Effector CD4-positive, alpha-beta T cell (primary cell): ENCODE data around the gene DPP9.
"Not testable (repeated sequence)": the region's sequence is repeated elsewhere in the genome, so short reads cannot be mapped to it uniquely, and the experiment has no call there.

ENCODE experiments used
- DNase-seq: peaks from one replicate; pipeline ENCODE4 v3.0.0-alpha.2; 2020
- total RNA-seq: gene quantifications from one replicate; lab custom pipeline; 2026; lab: John Stamatoyannopoulos, UW

Gene DPP9
- 89.9 reads per million, percentile 80 among the genes with 10 or more reads in this experiment for total RNA-seq

GRCh38 chr19:4723595-4724514 is at the start of gene DPP9:
Gene DPP9 (minus strand): TSS chr19:4723842. CDS start chr19:4719906, 3,936 bp downstream.
- DNase-seq = peak; percentile 96

DNA sequence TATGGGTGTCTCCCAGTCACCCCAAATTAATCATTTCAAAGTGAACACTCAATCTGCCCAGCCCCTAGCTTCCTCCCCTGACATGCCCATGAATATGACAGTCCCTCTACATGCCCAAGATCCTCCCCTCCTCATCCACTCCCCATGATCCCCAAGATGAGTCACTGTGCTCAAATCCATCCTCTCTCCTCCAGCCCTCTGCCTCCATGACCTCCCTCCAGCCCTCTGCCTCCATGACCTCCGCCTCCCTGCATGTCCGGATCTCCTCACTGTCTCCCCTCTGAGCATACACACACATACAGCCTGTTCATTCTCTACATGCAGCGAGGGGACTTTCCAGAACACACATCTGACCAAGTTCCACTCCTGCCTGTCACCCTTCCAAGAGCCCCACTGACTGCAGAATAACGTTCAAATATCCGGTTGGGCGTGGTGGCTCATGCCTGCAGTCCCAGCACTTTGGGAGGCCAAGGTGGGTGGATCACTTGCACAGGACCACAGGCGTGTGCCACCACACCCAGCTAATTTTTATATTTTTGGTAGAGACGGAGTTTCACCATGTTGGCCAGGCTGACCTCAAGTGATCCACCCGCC is 49.5 kb upstream of the DPP9 start:
- DNase-seq = no peak

- DNase-seq = no peak
Observed at GRCh38 chr19:4772566-4772965, 48.9 kb upstream of the DPP9 start.

DNA sequence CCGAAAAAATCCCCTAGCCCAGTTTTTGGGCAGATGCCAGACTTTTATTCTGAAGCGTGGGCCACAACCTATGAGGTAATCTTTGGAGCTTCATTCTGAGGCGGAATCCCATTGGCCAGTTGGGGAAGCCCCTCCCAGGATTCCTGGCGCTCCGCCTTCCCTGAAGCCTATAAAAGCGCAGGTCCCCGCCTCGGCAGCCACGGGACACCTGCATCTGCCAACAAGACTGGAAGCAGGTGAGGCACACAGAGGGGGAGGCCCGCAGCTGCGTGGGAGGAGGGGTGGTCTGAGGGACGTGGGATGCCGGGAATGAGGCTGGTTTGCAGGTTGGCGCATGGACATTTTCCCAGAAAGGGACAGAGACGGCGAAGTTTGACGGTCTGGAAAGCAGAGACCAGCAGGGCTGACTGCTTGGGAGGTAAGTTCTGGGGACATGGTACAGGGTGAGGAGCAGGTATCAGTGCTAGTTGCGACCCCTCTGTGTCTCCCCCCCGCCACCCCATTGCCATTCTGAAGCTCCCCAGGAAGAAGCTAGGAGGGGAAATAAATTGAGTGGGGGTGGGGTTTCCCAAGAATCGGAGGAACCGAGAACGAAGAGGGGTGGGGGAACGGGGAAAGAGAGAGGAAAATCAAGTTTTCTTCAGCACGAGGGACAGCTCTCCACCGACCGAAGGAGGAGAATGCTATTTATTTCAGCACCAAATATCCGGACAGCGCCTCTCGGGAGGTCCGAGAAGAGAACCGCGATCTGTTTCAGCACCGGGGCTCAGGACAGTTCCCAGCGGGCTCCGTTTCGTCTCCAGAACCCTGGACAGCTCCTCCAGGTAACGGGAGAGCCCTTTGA is 45.5 kb upstream of the DPP9 start:
- DNase-seq = peak; percentile 77

GRCh38 chr19:4764393-4764660 is 40.7 kb upstream of the DPP9 start:
- DNase-seq = no peak

DNA sequence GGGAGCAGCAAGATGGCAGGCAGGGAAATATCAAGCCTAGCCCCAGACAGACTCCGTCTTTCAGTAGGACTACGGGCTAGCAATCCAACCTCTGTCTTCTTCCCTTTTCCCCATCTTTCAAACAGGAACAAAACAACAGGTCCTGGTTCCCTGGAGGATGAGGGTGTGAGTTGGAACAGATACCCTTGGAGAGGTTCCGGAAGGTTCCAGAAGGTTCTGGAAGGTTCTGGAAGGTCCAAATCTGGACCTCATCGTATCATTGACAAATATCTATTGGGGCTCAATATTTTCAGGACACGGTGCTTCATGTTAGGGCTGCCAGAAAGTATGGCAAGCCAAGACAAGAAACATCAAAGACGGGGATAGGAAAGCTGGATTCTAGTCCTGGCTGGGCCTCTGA is 39.4 kb upstream of the DPP9 start:
- no peak for DNase-seq

DNA sequence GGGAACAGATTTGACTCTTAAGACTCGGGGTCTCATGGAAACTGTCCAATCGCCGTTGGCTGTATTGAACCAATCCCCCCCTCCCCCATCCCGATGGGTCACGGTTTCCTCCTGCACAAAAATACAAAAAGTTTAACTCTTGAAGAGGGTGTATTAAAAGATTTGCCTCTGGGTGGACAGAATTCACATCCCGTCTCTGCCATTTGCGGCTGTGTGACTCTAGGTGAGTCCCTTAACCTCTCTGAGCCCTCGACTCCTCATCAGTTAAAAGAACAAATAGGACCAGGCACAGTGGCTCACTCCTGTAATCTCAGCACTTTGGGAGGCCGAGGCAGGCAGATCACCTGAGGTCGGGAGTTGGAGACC is 36.6 kb upstream of the DPP9 start:
- no peak for DNase-seq

- DNase-seq = peak; percentile 22
Observed at GRCh38 chr19:4759388-4760284, 36.0 kb upstream of the DPP9 start.

DNA sequence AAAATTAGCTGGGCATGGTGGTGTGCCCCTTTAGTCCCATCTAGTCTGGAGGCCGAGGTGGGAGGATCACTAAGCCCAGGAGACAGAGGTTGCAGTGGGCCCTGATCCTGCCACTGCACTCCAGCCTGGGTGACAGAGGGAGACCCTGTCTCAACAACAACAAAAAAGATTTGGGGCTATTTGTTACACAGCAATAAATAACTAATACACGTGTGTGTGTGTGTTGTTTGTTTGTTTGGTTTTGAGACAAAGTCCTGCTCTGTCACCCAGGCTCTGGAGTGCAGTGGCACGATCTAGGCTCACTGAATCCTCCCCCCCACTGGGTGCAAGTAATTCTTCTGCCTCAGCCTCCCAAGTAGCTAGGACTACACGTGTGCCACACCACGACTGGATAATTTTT is 35.0 kb upstream of the DPP9 start:
- no peak for DNase-seq

DNA sequence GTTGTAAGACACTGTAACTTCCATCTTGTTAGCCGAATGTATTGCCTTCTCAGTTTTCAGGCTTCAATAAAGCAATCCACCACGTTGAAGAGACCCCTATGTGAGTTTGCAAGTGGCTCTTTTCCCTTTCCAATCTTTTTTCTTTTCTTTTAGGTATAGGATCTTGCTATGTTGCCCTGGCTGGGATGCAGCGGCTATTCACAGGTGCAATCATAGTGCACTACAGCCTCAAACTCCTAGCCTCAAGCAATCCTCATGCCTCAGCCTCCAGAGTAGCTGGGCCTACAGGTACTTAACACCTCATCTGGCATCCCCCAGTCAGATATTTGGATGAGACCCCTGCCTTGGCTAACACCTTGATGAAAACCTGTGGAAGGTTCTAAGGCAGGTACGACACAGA is 34.4 kb upstream of the DPP9 start:
- DNase-seq = no peak

DNA sequence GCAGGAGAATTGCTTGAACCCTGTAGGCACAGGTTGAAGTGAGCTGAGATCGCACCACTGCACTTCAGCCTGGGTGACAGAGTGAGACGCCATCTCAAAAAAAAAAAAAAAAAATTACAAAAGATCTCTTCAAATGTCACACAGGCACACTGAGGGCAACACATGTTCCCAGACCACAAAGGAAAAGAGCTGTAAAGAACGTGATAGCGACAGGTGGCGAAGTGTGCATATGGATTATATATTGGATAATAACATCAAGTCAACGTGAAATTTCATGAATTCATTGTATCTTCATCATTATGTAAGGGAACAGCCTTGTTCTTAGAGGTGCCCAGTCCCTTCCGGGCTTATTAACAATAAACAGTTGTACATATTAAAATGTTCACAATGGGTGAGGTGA is 31.8 kb upstream of the DPP9 start:
- DNase-seq = no peak

DNA sequence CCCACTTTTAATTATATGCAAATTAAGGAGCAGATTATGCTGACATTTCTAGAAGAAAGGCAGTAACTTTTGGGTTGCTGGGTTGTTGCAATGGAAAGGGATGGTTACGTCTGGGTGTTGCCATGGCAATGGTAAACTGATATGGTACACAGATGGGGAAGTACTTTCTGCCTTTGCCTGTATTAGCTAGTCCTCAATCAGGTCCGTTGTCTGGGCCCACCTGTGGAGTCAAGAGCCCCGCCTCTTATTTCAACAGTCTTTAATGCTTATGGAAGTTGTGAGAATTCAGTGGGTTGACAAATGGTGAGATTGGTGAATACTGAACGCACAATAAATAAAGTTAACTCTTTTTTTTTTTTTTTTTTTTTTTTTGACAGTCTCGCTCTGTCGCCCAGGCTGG is 30.6 kb upstream of the DPP9 start:
- DNase-seq = no peak

DNA sequence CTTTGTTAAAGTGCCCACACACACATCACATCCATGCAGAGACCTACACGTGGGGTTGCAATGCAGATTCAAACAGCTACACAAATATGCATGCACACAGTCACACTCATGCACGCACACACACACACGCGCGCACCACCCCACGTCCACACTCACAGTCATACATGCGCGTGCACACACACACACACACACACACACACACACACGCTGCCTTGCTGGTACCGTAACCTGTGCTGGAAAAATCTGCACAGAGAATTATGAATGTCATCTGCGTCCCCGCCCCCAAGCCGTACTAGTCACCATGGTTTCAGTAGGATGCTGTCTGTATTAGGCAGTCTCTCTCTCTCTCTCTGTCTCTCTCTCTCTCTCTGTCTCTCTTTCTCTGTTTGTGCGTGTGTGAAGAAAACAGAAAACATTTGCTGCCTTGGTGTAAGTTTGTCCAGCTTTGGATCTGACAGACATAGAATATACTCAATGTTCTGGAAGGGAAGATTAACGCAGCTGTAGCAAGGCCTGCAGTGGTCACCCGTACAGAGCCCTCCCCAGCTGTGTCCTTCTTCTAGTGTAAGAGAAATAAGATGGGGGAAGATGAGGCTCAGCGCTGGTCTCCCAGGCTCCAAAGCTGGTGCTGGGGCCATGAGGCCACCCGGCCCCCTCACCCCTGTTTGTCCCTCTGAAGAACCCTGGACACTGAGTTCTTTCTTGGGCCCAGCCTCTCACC is 26.4 kb upstream of the DPP9 start:
- no peak for DNase-seq

DNA sequence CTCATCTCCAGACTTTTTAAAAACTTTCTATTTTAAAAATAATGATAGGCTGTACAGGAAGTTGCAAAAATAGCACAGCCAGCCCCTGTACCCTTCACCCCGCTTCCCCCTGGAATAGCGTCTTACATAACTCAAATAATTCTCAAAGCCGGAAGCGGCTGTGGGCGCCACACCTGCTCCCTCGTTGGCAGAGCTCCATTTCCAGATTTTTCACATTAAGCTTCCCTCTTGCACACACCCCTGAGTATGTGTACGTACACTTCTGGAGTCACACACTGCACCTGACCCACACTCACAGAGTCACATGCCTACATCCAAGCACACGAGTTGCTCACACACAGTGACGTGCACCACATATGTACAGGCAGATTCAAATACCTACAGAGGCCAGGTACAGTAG is 24.9 kb upstream of the DPP9 start:
- DNase-seq = no peak

DNA sequence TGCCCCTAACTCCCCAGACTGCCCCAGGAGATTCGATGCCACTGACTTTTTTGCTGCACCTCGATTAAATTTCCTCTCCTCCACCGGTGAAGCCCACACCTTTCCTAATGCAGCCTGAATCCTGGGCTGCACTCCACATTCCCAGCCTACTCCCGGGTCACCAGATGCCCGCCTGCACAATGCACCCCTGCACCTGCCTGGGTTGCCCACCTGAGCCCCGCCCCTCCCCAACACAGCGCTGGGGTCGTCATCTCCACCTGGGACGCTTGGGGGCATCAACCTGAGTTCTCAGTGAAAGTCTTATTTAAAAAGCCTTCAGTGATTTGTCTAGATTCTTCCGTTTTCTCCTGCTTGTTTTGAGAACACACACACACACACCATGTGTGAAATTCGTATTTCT is 24.5 kb upstream of the DPP9 start:
- no peak for DNase-seq

GRCh38 chr19:4745986-4746385 is 22.3 kb upstream of the DPP9 start:
- DNase-seq = no peak

- not testable (repeated sequence) for DNase-seq
Observed at GRCh38 chr19:4745175-4745574, 21.5 kb upstream of the DPP9 start.

- DNase-seq = no peak
Observed at GRCh38 chr19:4744451-4745174, 21.0 kb upstream of the DPP9 start.

- no peak for DNase-seq
Observed at GRCh38 chr19:4742723-4743646, 19.3 kb upstream of the DPP9 start.

DNA sequence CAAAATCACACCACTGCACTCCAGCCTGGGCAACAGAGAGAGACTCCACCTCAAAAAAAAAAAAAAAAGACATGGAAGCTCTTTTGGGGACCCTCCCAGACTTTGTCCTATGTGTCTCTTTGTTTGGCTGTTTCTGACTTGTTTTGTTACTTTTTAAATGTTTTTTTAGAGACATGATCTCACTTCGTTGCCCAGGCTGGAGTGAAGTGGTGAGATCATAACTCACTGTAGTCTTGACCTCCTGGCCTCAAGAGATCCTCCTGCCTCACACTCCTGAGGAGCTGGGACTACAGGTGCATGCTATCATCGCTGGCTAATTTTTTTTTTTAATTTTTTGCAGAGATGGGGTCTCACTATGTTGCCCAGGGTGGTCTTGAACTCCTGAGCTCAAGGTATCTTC is 16.4 kb upstream of the DPP9 start:
- DNase-seq = no peak
